Mammary epithelial cell (primary cell): ENCODE results near the gene ABCA4.

Source experiments
- CTCF ChIP-seq, 2 donors: IDR thresholded peaks in 1 of 2; conservative IDR thresholded peaks in 1 of 2; 2 replicates each; pipeline ENCODE4 v1.5.1; 2011 to 2012; ENCODE audit warnings: inconsistent platforms in 2 of 2, low read length in 2 of 2, mild to moderate bottlenecking in 2 of 2, control low read depth in 1 of 2, low read depth in 1 of 2; ENCODE audit not compliant: insufficient read depth in 1 of 2; ENCODE audit errors: extremely low read depth in 1 of 2
- EZH2 ChIP-seq: IDR thresholded peaks from 2 replicates; pipeline ENCODE4 v1.6.1; 2012; ENCODE audit warnings: low read length, inconsistent platforms, borderline replicate concordance

DNA sequence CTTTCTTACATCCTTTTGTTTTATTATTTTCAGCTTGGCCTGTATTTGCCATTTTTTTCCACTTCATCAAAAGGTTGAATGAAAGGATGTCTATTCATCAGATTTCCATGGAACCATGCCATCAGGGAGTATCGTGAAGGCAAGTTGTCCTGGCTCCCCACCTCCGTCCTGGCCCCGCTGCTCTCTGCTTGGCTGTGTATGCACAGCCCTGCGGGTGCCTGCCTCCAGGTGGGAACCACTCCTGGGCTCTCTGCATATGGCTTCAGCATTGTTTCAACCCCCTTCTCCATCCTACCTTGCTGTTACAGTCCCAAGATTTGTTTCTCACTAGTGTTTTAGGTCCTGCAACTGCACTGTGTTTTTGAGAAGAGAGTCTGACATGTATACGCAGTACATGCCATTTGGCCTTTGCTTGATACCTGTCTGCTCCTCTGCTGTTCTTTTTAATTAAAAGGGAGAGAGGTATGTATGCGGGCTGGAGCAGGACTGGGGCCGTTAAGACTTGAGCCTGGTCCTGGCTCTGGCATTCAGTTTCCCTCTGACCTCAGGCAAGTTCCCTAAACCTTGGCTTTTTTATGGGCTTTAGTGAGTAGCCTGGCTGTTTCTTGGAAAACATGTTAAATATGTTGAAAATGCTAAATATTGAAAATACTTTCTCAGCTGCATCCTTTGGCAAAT lies 141.8 kb downstream of the ABCA4 start:
- TF ChIP-seq EZH2 (no peak), CTCF (conservative IDR thresholded peaks at IDR 0.05 in 1 of 2, IDR thresholded peaks at IDR 0.05 in 1 of 2; ENCODE audit: extremely low read depth in 1 of 2, insufficient read depth in 1 of 2, low read depth in 1 of 2, low read length in 2 of 2) (no peak)
